ENCODE results near the gene OR10V1.

The OR10V1 gene

GRCh38 chr11:59668950-59669610 is 44.6 kb downstream of the OR10V1 start, which contains the start of gene PATL1:
Gene PATL1, minus strand, starts transcription at chr11:59669037. Its CDS starts 142 bp downstream, at chr11:59668895.
- DNase-seq (ENCODE audit: low spot score) = peak; percentile 99

- peak; percentile 30 for DNase-seq (ENCODE audit: low spot score)
Measured at GRCh38 chr11:59668188-59668949, 45.3 kb downstream of the OR10V1 start.

- peak; percentile 4 for DNase-seq (ENCODE audit: low spot score)
Measured at GRCh38 chr11:59667812-59668187, 45.8 kb downstream of the OR10V1 start.

GRCh38 chr11:59666969-59667368 is 46.7 kb downstream of the OR10V1 start:
- DNase-seq (ENCODE audit: low spot score) = peak; percentile 7
